ENCODE data around the gene PRKG1. TPM values are rescaled to one million over a fixed set of nuclear protein-coding genes. Genes with fewer than 3 reads are reported as not detected.

Gene PRKG1
- total RNA-seq, 1 experiment from 2014 or later = 16.5 TPM

GRCh38 chr10:52322936-52323335 lies 1248.6 kb downstream of the PRKG1 start (continued):
- TF ChIP-seq NFE2L1 (CRISPR knock-in tag; IDR thresholded peaks at IDR 0.05) = no peak
- TF ChIP-seq FOXP1 (CRISPR knock-in tag; IDR thresholded peaks at IDR 0.05; ENCODE audit: borderline replicate concordance) = no peak
- TF ChIP-seq E2F4 (CRISPR knock-in tag; IDR thresholded peaks at IDR 0.05; ENCODE audit: borderline replicate concordance, low read depth) = no peak
- no peak for TF ChIP-seq E2F5 (CRISPR knock-in tag; IDR thresholded peaks at IDR 0.05)
- TF ChIP-seq E2F1 (CRISPR knock-in tag; IDR thresholded peaks at IDR 0.05) = no peak
- no peak for TF ChIP-seq ARID4B (CRISPR knock-in tag; IDR thresholded peaks at IDR 0.05; ENCODE audit: borderline replicate concordance)
- TF ChIP-seq SOX15 (CRISPR knock-in tag; IDR thresholded peaks at IDR 0.05) = no peak
- TF ChIP-seq SMAD3 (CRISPR knock-in tag; IDR thresholded peaks at IDR 0.05; ENCODE audit: borderline replicate concordance) = no peak
- no peak for TF ChIP-seq IRF1 (CRISPR knock-in tag; IDR thresholded peaks at IDR 0.05)
- TF ChIP-seq CREB1 (CRISPR knock-in tag; IDR thresholded peaks at IDR 0.05) = no peak

- DNase-seq (ENCODE audit: low spot score) (no peak), ATAC-seq (peak; percentile 52; the same call in 1 of the 2 replicates)
- H3K9me3 Mint-ChIP-seq = peaks cover 3% of the 10 kb centered on the region; the same call in 1 of the 2 replicates
- CTCF ChIA-PET = interaction anchor here (0.6 to 5.0 kb wide), 2 partner anchors 12 to 1087 kb away, joined by 3 to 20 read pairs; partner anchors contain the start of gene DKK1
- TF ChIP-seq ETV6 (CRISPR knock-in tag; IDR thresholded peaks at IDR 0.05) (no peak), SP1 (CRISPR knock-in tag; conservative IDR thresholded peaks at IDR 0.05) (no peak), ATF1 (CRISPR knock-in tag; IDR thresholded peaks at IDR 0.05) (no peak), USF2 (CRISPR knock-in tag; IDR thresholded peaks at IDR 0.05) (peak; percentile 68), GTF2I (CRISPR knock-in tag; conservative IDR thresholded peaks at IDR 0.05) (no peak), NFE2L1 (CRISPR knock-in tag; IDR thresholded peaks at IDR 0.05) (no peak)
- POLR2A ChIA-PET = no interaction called here
- peaks cover 3% of the 10 kb centered on the region; the same call in 1 of the 2 replicates for H3K27me3 Mint-ChIP-seq (ENCODE audit: low read depth)
- H3K36me3 Mint-ChIP-seq = no peaks in the 10 kb centered on the region
- H3K4me1 Mint-ChIP-seq = no peaks in the 10 kb centered on the region
- no peak overlapping the region for H3K27ac Mint-ChIP-seq
- no peak overlapping the region for H3K4me3 Mint-ChIP-seq
These were observed 1252.1 kb downstream of the PRKG1 start for GRCh38 chr10:52326382-52326781.

Data from WTC11 (cell line).